WTC11 (cell line): ENCODE data around the gene GGA3. TPM values are rescaled to one million over a fixed set of nuclear protein-coding genes. Genes with fewer than 3 reads are reported as not detected.

Experiments used
- ATAC-seq: fragments of 200-7000 bp; cut with Tn5 transposase; 2 replicates; pipeline ENCODE4 v1.10.0; 2021; ENCODE audit warnings: mild to moderate bottlenecking, moderate library complexity
- CTCF ChIA-PET: fragments of 300-600 bp; sonication (Branson Sonifier 250); formaldehyde crosslinking; loops from one replicate; lab custom pipeline; 2021; ENCODE audit warnings: antibody characterized with exemption; lab: Charles Lee
- POLR2A ChIA-PET: fragments of 350-600 bp; sonication (Branson Sonifier 250); formaldehyde crosslinking; loops from one replicate; lab custom pipeline; 2021; ENCODE audit warnings: antibody characterized with exemption; lab: Charles Lee
- DNase-seq: peaks from one replicate; pipeline ENCODE4 v3.0.0; 2021; ENCODE audit warnings: low spot score
- H3K27ac Mint-ChIP-seq: 2 replicates; pipeline ENCODE4 v1.8.0; 2021; ENCODE audit warnings: mixed read lengths
- H3K27me3 Mint-ChIP-seq: 2 replicates; pipeline ENCODE4 v1.8.0; 2021; ENCODE audit warnings: low read depth, mild to moderate bottlenecking, moderate library complexity, mixed read lengths
- H3K36me3 Mint-ChIP-seq: 2 replicates; pipeline ENCODE4 v1.8.0; 2021; ENCODE audit warnings: mixed read lengths
- H3K4me1 Mint-ChIP-seq: 2 replicates; pipeline ENCODE4 v1.8.0; 2022; ENCODE audit warnings: mixed read lengths
- H3K4me3 Mint-ChIP-seq: 2 replicates; pipeline ENCODE4 v1.8.0; 2021; ENCODE audit warnings: mild to moderate bottlenecking, moderate library complexity, mixed read lengths
- H3K9me3 Mint-ChIP-seq: 2 replicates; pipeline ENCODE4 v1.8.0; 2021; ENCODE audit warnings: mixed read lengths
- FOXP4 ChIP-seq: sonication (generic); formaldehyde crosslinking; IDR thresholded peaks from 2 replicates; pipeline ENCODE4 v1.8.0; 2022; ENCODE audit warnings: mild to moderate bottlenecking, missing genetic modification reagents
- GABPB1 ChIP-seq: sonication (generic); formaldehyde crosslinking; IDR thresholded peaks from 2 replicates; pipeline ENCODE4 v1.8.1; 2023; ENCODE audit warnings: mild to moderate bottlenecking, missing genetic modification reagents
- IRF1 ChIP-seq: sonication (generic); formaldehyde crosslinking; IDR thresholded peaks from 2 replicates; pipeline ENCODE4 v1.8.0; 2023; ENCODE audit warnings: missing genetic modification reagents
- KAT7 ChIP-seq: sonication (generic); formaldehyde crosslinking; IDR thresholded peaks from 2 replicates; pipeline ENCODE4 v1.8.1; 2023; ENCODE audit warnings: missing genetic modification reagents, mild to moderate bottlenecking, borderline replicate concordance
- NFE2L1 ChIP-seq: sonication (generic); formaldehyde crosslinking; IDR thresholded peaks from 2 replicates; pipeline ENCODE4 v1.8.1; 2023; ENCODE audit warnings: missing genetic modification reagents
- OVOL2 ChIP-seq: fragments of 250-450 bp; sonication (Bioruptor Pico); IDR thresholded peaks from 2 replicates; pipeline ENCODE4 v1.9.0; 2021; ENCODE audit warnings: mild to moderate bottlenecking, borderline replicate concordance
- PRRX2 ChIP-seq: fragments of 250-450 bp; sonication (Bioruptor Pico); IDR thresholded peaks from 2 replicates; pipeline ENCODE4 v1.8.0; 2021; ENCODE audit warnings: mild to moderate bottlenecking
- SOX15 ChIP-seq: fragments of 250-450 bp; sonication (Bioruptor Pico); IDR thresholded peaks from 2 replicates; pipeline ENCODE4 v1.9.0; 2021; ENCODE audit warnings: mild to moderate bottlenecking
- ZNF423 ChIP-seq: fragments of 250-450 bp; sonication (Bioruptor Pico); IDR thresholded peaks from 2 replicates; pipeline ENCODE4 v2.1.2; 2022; ENCODE audit warnings: mild to moderate bottlenecking, moderate library complexity
- ZNF532 ChIP-seq: fragments of 250-450 bp; sonication (Bioruptor Pico); IDR thresholded peaks from 2 replicates; pipeline ENCODE4 v1.9.0; 2021; ENCODE audit warnings: mild to moderate bottlenecking, borderline replicate concordance
- total RNA-seq: library from RNA; stranded (reverse); gene quantifications from 3 replicates; pipeline ENCODE4 v1.2.3, GENCODE V29; 2021
- TF ChIP-seq, protein P1 (sequence below): sonication (generic); formaldehyde crosslinking; IDR thresholded peaks from 2 replicates; pipeline ENCODE4 v1.8.1; 2023; ENCODE audit warnings: mild to moderate bottlenecking, missing genetic modification reagents
- TF ChIP-seq, protein P2 (sequence below): sonication (generic); formaldehyde crosslinking; IDR thresholded peaks from 2 replicates; pipeline ENCODE4 v1.8.1; 2022; ENCODE audit warnings: mild to moderate bottlenecking, missing genetic modification reagents, moderate library complexity, borderline replicate concordance
- TF ChIP-seq, protein P3 (sequence below): sonication (generic); formaldehyde crosslinking; IDR thresholded peaks from 2 replicates; pipeline ENCODE4 v1.8.0; 2023; ENCODE audit warnings: mild to moderate bottlenecking, missing genetic modification reagents
- TF ChIP-seq, protein P4 (sequence below): fragments of 250-450 bp; sonication (Bioruptor Pico); IDR thresholded peaks from 2 replicates; pipeline ENCODE4 v1.9.0; 2021; ENCODE audit warnings: mild to moderate bottlenecking
- TF ChIP-seq, protein P5 (sequence below): fragments of 200-600 bp; IDR thresholded peaks from 2 replicates; pipeline ENCODE4 v1.8.0; 2022; ENCODE audit warnings: antibody characterized with exemption

Gene GGA3
- total RNA-seq, 1 experiment from 2014 or later = 66.9 TPM

- TF ChIP-seq KAT7 (no peak), OVOL2 (CRISPR knock-in tag) (no peak), SOX15 (no peak), PRRX2 (CRISPR knock-in tag) (no peak), IRF1 (CRISPR knock-in tag) (no peak), GABPB1 (CRISPR knock-in tag) (no peak)
- TF ChIP-seq, protein P1, sequence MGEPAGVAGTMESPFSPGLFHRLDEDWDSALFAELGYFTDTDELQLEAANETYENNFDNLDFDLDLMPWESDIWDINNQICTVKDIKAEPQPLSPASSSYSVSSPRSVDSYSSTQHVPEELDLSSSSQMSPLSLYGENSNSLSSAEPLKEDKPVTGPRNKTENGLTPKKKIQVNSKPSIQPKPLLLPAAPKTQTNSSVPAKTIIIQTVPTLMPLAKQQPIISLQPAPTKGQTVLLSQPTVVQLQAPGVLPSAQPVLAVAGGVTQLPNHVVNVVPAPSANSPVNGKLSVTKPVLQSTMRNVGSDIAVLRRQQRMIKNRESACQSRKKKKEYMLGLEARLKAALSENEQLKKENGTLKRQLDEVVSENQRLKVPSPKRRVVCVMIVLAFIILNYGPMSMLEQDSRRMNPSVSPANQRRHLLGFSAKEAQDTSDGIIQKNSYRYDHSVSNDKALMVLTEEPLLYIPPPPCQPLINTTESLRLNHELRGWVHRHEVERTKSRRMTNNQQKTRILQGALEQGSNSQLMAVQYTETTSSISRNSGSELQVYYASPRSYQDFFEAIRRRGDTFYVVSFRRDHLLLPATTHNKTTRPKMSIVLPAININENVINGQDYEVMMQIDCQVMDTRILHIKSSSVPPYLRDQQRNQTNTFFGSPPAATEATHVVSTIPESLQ (CRISPR knock-in tag) = no peak
- TF ChIP-seq, protein P2, sequence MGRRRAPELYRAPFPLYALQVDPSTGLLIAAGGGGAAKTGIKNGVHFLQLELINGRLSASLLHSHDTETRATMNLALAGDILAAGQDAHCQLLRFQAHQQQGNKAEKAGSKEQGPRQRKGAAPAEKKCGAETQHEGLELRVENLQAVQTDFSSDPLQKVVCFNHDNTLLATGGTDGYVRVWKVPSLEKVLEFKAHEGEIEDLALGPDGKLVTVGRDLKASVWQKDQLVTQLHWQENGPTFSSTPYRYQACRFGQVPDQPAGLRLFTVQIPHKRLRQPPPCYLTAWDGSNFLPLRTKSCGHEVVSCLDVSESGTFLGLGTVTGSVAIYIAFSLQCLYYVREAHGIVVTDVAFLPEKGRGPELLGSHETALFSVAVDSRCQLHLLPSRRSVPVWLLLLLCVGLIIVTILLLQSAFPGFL (CRISPR knock-in tag) = no peak
- TF ChIP-seq, all 79 proteins: peak for 0
Measured at GRCh38 chr17:75231741-75232464, 29.5 kb downstream of the GGA3 start (continued).

- POLR2A ChIA-PET = no interaction called here
- Mint-ChIP-seq H3K9me3 (no peaks in the 10 kb centered on the region), H3K4me3 (no peak overlapping the region), H3K4me1 (no peaks in the 10 kb centered on the region), H3K27ac (no peak overlapping the region), H3K27me3 (no peaks in the 10 kb centered on the region), H3K36me3 (peaks cover 70% of the 10 kb centered on the region)
- CTCF ChIA-PET = interaction anchor here (0.7 to 6.4 kb wide), 4 partner anchors 9 to 100 kb away, joined by 3 to 62 read pairs (median 4); partner anchors contain the start of genes MIF4GD and NT5C
- no peak for DNase-seq
- ATAC-seq = no peak
- TF ChIP-seq PRRX2 (CRISPR knock-in tag) (no peak), FOXP4 (CRISPR knock-in tag) (no peak), GABPB1 (CRISPR knock-in tag) (no peak), ZNF532 (no peak), IRF1 (CRISPR knock-in tag) (no peak), NFE2L1 (no peak), ZNF423 (CRISPR knock-in tag) (no peak)
- TF ChIP-seq, protein P3, sequence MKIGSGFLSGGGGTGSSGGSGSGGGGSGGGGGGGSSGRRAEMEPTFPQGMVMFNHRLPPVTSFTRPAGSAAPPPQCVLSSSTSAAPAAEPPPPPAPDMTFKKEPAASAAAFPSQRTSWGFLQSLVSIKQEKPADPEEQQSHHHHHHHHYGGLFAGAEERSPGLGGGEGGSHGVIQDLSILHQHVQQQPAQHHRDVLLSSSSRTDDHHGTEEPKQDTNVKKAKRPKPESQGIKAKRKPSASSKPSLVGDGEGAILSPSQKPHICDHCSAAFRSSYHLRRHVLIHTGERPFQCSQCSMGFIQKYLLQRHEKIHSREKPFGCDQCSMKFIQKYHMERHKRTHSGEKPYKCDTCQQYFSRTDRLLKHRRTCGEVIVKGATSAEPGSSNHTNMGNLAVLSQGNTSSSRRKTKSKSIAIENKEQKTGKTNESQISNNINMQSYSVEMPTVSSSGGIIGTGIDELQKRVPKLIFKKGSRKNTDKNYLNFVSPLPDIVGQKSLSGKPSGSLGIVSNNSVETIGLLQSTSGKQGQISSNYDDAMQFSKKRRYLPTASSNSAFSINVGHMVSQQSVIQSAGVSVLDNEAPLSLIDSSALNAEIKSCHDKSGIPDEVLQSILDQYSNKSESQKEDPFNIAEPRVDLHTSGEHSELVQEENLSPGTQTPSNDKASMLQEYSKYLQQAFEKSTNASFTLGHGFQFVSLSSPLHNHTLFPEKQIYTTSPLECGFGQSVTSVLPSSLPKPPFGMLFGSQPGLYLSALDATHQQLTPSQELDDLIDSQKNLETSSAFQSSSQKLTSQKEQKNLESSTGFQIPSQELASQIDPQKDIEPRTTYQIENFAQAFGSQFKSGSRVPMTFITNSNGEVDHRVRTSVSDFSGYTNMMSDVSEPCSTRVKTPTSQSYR (CRISPR knock-in tag) = no peak
- TF ChIP-seq, protein P4, sequence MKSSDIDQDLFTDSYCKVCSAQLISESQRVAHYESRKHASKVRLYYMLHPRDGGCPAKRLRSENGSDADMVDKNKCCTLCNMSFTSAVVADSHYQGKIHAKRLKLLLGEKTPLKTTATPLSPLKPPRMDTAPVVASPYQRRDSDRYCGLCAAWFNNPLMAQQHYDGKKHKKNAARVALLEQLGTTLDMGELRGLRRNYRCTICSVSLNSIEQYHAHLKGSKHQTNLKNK (CRISPR knock-in tag) = no peak
- TF ChIP-seq, protein P2 (CRISPR knock-in tag) = no peak
- TF ChIP-seq, protein P5, sequence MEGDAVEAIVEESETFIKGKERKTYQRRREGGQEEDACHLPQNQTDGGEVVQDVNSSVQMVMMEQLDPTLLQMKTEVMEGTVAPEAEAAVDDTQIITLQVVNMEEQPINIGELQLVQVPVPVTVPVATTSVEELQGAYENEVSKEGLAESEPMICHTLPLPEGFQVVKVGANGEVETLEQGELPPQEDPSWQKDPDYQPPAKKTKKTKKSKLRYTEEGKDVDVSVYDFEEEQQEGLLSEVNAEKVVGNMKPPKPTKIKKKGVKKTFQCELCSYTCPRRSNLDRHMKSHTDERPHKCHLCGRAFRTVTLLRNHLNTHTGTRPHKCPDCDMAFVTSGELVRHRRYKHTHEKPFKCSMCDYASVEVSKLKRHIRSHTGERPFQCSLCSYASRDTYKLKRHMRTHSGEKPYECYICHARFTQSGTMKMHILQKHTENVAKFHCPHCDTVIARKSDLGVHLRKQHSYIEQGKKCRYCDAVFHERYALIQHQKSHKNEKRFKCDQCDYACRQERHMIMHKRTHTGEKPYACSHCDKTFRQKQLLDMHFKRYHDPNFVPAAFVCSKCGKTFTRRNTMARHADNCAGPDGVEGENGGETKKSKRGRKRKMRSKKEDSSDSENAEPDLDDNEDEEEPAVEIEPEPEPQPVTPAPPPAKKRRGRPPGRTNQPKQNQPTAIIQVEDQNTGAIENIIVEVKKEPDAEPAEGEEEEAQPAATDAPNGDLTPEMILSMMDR = no peak
Measured at GRCh38 chr17:75231071-75231470, 30.3 kb downstream of the GGA3 start.
